ENCODE results near the gene FMO1. TPM values are rescaled to one million over a fixed set of nuclear protein-coding genes. Genes with fewer than 3 reads are reported as not detected.
A peak's percentile ranks its signal among the peaks of the same experiment; 100 is the strongest.

The FMO1 gene
- total RNA-seq, 1 donor from 2014 or later = 3.6 TPM

DNA sequence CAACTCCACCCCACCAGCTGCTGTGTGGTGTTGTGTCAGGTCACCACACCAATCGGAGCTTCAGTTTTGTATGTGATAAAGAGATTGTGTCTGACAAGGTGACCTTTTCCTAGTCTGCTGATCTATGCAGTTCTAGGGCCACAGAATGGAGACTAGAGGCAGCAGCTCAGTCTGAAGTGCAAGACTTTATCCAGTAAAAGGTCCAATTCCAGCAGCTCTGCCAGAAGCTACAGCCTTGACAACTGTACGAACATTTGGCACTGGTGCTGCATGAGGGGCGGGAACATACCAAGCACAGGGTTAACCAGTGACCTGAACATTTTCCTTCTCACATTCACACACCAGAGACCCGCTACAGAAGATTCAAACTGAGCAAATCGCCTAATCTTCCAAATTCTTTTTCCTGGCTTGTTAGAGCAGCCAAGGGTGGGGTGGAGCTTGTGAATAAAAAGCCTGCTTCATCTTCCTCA, 9.3 kb downstream of the FMO1 start:
- H3K4me1 Mint-ChIP-seq (ENCODE audit: unreplicated experiment) = peaks cover 3% of the 10 kb centered on the region
- no peak overlapping the region for H3K27ac Mint-ChIP-seq (ENCODE audit: unreplicated experiment)

DNA sequence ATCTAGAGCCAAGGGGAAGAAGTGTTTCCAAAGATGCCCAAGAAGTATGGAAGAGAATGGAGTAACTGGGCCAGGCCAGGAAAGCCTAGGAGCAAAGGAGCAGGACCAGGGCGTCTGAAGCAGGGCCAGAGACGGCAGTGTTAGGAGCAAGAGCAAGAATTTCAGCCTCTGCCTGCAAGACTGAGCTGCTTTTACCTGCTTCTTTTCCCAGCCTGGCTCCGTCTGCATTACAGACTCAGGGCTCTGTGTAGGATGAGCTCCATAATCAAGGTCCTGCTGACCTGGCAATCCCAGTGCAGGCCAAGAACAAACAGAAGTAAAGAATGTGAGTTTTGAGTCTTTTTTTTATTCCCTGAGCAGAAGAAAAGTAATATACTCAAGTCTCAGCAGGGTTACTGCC, 10.1 kb downstream of the FMO1 start:
- H3K27me3 Mint-ChIP-seq (ENCODE audit: unreplicated experiment) = peaks cover 10% of the 10 kb centered on the region
- H3K9me3 Mint-ChIP-seq (ENCODE audit: unreplicated experiment) = no peaks in the 10 kb centered on the region
- peaks cover 3% of the 10 kb centered on the region for H3K4me1 Mint-ChIP-seq (ENCODE audit: unreplicated experiment)
- no peak overlapping the region for H3K27ac Mint-ChIP-seq (ENCODE audit: unreplicated experiment)
- no peak overlapping the region for H3K4me3 Mint-ChIP-seq (ENCODE audit: unreplicated experiment)
- no peak for DNase-seq (ENCODE audit: extremely low spot score, unreplicated experiment)
- TF ChIP-seq, protein P1, sequence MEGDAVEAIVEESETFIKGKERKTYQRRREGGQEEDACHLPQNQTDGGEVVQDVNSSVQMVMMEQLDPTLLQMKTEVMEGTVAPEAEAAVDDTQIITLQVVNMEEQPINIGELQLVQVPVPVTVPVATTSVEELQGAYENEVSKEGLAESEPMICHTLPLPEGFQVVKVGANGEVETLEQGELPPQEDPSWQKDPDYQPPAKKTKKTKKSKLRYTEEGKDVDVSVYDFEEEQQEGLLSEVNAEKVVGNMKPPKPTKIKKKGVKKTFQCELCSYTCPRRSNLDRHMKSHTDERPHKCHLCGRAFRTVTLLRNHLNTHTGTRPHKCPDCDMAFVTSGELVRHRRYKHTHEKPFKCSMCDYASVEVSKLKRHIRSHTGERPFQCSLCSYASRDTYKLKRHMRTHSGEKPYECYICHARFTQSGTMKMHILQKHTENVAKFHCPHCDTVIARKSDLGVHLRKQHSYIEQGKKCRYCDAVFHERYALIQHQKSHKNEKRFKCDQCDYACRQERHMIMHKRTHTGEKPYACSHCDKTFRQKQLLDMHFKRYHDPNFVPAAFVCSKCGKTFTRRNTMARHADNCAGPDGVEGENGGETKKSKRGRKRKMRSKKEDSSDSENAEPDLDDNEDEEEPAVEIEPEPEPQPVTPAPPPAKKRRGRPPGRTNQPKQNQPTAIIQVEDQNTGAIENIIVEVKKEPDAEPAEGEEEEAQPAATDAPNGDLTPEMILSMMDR (IDR thresholded peaks at IDR 0.05) = no peak
- H3K36me3 Mint-ChIP-seq (ENCODE audit: unreplicated experiment) = no peaks in the 10 kb centered on the region

More for the DNA sequence above, 9.3 kb downstream of the FMO1 start:
- Mint-ChIP-seq H3K27me3 (ENCODE audit: unreplicated experiment) (peaks cover 10% of the 10 kb centered on the region), H3K4me3 (ENCODE audit: unreplicated experiment) (no peak overlapping the region), H3K36me3 (ENCODE audit: unreplicated experiment) (no peaks in the 10 kb centered on the region), H3K9me3 (ENCODE audit: unreplicated experiment) (no peaks in the 10 kb centered on the region)
- DNase-seq (ENCODE audit: extremely low spot score, unreplicated experiment) = no peak
- TF ChIP-seq, protein P1 (IDR thresholded peaks at IDR 0.05) = no peak

DNA sequence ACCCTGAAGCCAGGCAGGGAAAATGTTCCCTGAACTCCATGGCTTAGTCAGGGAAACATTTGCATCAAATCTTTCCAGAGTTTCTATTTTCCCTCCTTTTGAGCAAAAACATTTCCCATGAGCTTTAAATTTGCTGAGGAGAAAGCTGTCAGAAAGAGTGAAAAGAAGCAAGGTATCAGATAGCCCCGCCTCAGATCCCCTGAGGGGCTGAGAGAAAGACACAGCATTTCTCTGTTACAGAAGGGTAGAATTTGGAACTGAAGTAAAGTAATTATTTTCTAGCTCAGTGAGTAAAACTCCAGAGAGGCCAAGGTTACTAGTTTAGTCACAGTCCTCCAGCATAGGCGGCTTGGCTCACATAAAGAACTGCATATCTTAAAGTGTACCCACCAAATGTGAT, 10.6 kb downstream of the FMO1 start:
- TF ChIP-seq, protein P1 (IDR thresholded peaks at IDR 0.05) = no peak
- Mint-ChIP-seq H3K4me3 (ENCODE audit: unreplicated experiment) (no peak overlapping the region), H3K9me3 (ENCODE audit: unreplicated experiment) (no peaks in the 10 kb centered on the region), H3K27ac (ENCODE audit: unreplicated experiment) (no peak overlapping the region), H3K36me3 (ENCODE audit: unreplicated experiment) (no peaks in the 10 kb centered on the region), H3K4me1 (ENCODE audit: unreplicated experiment) (peaks cover 8% of the 10 kb centered on the region), H3K27me3 (ENCODE audit: unreplicated experiment) (peaks cover 10% of the 10 kb centered on the region)
- no peak for DNase-seq (ENCODE audit: extremely low spot score, unreplicated experiment)

DNA sequence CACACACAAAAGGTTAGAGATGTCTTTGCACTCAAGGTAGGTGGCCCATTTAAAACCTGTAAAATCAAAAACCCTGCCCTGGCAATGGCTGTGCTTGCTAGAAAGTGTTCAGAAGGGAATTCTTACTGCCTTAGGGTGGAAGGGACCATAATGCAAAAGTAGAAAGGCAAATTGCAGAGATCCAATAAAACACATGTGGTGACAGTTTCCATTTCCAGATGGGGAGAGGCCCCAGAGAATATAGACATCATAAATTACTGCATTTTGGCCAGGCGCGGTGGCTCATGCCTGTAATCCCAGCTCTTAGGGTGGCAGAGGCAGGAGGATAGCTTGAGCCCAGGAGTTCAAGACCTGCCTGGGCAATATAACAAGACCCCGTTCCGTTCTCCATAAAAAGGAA, 13.0 kb downstream of the FMO1 start:
- H3K4me3 Mint-ChIP-seq (ENCODE audit: unreplicated experiment) = no peak overlapping the region
- H3K36me3 Mint-ChIP-seq (ENCODE audit: unreplicated experiment) = no peaks in the 10 kb centered on the region
- no peak for DNase-seq (ENCODE audit: extremely low spot score, unreplicated experiment)
- H3K27me3 Mint-ChIP-seq (ENCODE audit: unreplicated experiment) = no peaks in the 10 kb centered on the region
- no peaks in the 10 kb centered on the region for H3K9me3 Mint-ChIP-seq (ENCODE audit: unreplicated experiment)
- no peak overlapping the region for H3K27ac Mint-ChIP-seq (ENCODE audit: unreplicated experiment)
- TF ChIP-seq, protein P1 (IDR thresholded peaks at IDR 0.05) = no peak
- peaks cover 10% of the 10 kb centered on the region for H3K4me1 Mint-ChIP-seq (ENCODE audit: unreplicated experiment)

DNA sequence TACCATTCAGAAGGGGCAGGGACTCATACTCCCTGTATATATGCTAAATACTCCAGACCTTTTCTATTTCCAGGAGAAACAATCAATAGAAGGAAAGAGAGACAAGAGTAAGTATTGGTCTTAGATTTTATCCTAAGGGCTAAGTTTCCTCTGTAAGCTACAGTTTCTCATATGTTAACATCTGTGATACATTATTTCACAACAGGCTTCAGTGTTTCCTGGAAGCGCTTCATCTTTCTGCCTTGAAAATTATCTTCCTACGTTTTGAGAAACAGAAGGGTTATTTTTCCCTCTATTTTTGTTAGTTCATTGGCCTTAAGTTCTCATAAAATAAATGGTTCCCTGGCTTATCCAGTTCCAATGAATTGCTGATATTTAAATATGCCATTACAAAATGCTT, 15.6 kb downstream of the FMO1 start:
- H3K4me3 Mint-ChIP-seq (ENCODE audit: unreplicated experiment) = no peak overlapping the region
- no peaks in the 10 kb centered on the region for H3K9me3 Mint-ChIP-seq (ENCODE audit: unreplicated experiment)
- H3K27me3 Mint-ChIP-seq (ENCODE audit: unreplicated experiment) = peaks cover 3% of the 10 kb centered on the region
- peaks cover 21% of the 10 kb centered on the region for H3K4me1 Mint-ChIP-seq (ENCODE audit: unreplicated experiment)
- H3K27ac Mint-ChIP-seq (ENCODE audit: unreplicated experiment) = peak overlapping the region; percentile 58
- no peaks in the 10 kb centered on the region for H3K36me3 Mint-ChIP-seq (ENCODE audit: unreplicated experiment)
- TF ChIP-seq, protein P1 (IDR thresholded peaks at IDR 0.05) = no peak
- no peak for DNase-seq (ENCODE audit: extremely low spot score, unreplicated experiment)

All from osteocyte (in vitro differentiated cells).